Measurements from ENCODE around the gene FAM234B.

The FAM234B gene

GRCh38 chr12:13099844-13100604, 55.8 kb downstream of the FAM234B start:
- no peak for DNase-seq

GRCh38 chr12:13100605-13100881, 56.4 kb downstream of the FAM234B start:
- peak in 1 of 2 experiments; percentile 41 for DNase-seq
- TF ChIP-seq GATA1 (IDR thresholded peaks at IDR 0.05; ENCODE audit: low read depth, low read length) (no peak), POLR2A (IDR thresholded peaks at IDR 0.05; ENCODE audit: low read length) (no peak)

More at GRCh38 chr12:13099844-13100604, 55.8 kb downstream of the FAM234B start:
- TF ChIP-seq GATA1 (IDR thresholded peaks at IDR 0.05; ENCODE audit: low read depth, low read length), result no peak
- no peak for TF ChIP-seq POLR2A (IDR thresholded peaks at IDR 0.05; ENCODE audit: low read length)

GRCh38 chr12:13100882-13101769, 56.9 kb downstream of the FAM234B start:
- TF ChIP-seq GATA1 (IDR thresholded peaks at IDR 0.05; ENCODE audit: low read depth, low read length) (no peak), POLR2A (IDR thresholded peaks at IDR 0.05; ENCODE audit: low read length) (peak; percentile 31)
- peak; percentile 88 to 90 for DNase-seq

GRCh38 chr12:13101821-13102375, 57.7 kb downstream of the FAM234B start:
- peak in 1 of 2 experiments; percentile 22 for DNase-seq
- no peak for TF ChIP-seq GATA1 (IDR thresholded peaks at IDR 0.05; ENCODE audit: low read depth, low read length)
- TF ChIP-seq POLR2A (IDR thresholded peaks at IDR 0.05; ENCODE audit: low read length), result no peak

- no peak for DNase-seq
- TF ChIP-seq POLR2A (IDR thresholded peaks at IDR 0.05; ENCODE audit: low read length), result no peak
- no peak for TF ChIP-seq GATA1 (IDR thresholded peaks at IDR 0.05; ENCODE audit: low read depth, low read length)
Measured at GRCh38 chr12:13102461-13103195, 58.4 kb downstream of the FAM234B start.

DNA sequence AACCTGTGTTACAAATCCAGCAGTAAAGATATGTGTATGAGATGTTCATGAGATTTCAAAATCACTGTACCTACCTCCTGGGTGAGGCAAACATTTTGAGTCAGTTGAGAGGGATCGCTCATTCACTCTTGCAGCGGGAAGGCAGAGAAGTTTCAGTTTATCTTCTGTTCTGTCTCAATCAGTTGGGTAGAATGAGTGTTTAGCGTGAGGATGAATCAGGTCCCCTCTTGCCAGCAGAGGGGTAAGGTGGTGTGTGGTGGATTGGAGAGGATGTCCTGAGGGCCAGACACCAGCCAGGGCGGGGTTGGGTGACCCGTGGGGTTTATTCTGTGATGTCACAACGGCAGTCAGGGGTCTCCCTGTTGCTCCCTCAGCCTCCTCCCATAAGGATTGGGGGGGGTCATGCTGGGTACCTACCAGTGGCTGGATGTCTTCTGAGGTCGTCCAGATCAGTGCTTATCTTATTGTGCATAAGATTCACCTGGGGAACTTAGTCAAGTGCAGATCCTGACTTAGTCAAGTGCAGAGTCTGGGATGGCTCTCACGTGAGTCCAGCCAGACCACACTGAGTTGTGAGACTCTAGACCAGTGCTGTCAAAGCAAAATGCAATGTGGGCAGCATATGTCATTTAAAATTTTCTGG, 59.3 kb downstream of the FAM234B start, which contains the start of gene GSG1:
TSS of gene GSG1 (minus strand) at position 277 of the 643 bp plus-strand sequence. CDS start at position 122, 155 bp downstream.
- DNase-seq, result no peak
- TF ChIP-seq GATA1 (IDR thresholded peaks at IDR 0.05; ENCODE audit: low read depth, low read length) (no peak), POLR2A (IDR thresholded peaks at IDR 0.05; ENCODE audit: low read length) (no peak)

DNA sequence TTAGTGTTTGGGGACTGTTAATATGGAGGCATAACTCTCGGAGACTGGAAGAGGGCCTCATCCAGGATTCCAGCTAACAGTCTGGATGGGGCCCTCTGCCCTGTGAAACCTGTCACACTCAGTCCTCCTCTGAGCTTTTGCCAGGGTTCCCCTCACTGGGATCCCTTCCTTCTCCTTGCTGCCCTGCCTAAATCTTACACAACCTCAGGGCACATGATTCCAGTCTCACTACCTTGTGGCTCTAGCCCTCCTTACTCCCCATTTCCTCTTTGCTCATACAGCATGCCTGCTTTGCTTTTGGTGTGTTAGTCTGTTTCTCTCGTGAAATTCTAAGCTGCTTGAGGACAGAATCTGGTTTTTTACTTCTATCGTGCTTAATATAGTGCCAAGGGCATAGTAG, 60.2 kb downstream of the FAM234B start:
- no peak for DNase-seq
- TF ChIP-seq GATA1 (IDR thresholded peaks at IDR 0.05; ENCODE audit: low read depth, low read length), result no peak

DNA sequence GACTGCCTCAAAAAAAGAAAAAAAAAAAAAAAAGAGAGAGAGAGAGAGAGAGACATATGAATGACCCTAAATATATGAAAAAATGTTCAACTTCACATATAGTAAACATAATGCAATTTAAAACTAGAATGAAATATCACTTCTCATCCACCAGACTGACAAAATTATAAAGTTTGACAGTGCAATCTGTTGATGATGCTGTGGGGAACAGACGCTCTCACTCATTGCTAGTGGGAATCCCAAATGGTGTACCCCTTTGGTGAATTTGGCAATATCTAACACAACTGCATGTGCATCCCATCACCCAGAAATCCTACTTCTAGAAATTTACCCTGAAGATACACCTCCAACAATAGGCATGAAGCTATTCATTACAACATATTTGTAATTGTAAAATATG, 61.6 kb downstream of the FAM234B start:
- no peak for DNase-seq
- TF ChIP-seq GATA1 (IDR thresholded peaks at IDR 0.05; ENCODE audit: low read depth, low read length) (no peak), POLR2A (IDR thresholded peaks at IDR 0.05; ENCODE audit: low read length) (no peak)

DNA sequence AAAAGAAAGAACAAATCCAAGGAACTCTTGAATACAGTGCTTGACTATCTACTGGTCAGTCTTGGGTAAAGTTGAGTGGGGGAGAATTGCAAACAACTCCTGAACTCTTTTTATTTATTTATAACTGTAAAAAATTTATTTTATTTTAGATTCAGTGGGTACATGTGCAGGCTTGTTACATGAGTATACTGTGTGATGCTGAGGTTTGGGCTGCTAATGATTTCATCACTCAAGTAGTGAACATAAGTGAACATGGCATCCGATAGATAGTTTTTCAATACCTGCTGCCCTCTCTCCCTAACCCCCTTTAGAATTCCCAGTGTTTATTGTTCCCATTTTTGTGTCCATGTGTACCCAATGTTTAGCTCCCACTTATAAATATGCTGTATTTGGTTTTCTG, 62.5 kb downstream of the FAM234B start:
- no peak for TF ChIP-seq POLR2A (IDR thresholded peaks at IDR 0.05; ENCODE audit: low read length)
- no peak for TF ChIP-seq GATA1 (IDR thresholded peaks at IDR 0.05; ENCODE audit: low read depth, low read length)
- DNase-seq, result no peak

- no peak for TF ChIP-seq POLR2A (IDR thresholded peaks at IDR 0.05; ENCODE audit: low read length)
- TF ChIP-seq GATA1 (IDR thresholded peaks at IDR 0.05; ENCODE audit: low read depth, low read length), result no peak
Measured at GRCh38 chr12:13112968-13113367, 68.8 kb downstream of the FAM234B start.

GRCh38 chr12:13114251-13115052, 70.3 kb downstream of the FAM234B start:
- no peak for DNase-seq
- TF ChIP-seq GATA1 (IDR thresholded peaks at IDR 0.05; ENCODE audit: low read depth, low read length) (no peak), POLR2A (IDR thresholded peaks at IDR 0.05; ENCODE audit: low read length) (no peak)

More at GRCh38 chr12:13112968-13113367, 68.8 kb downstream of the FAM234B start:
- DNase-seq, result no peak

DNA sequence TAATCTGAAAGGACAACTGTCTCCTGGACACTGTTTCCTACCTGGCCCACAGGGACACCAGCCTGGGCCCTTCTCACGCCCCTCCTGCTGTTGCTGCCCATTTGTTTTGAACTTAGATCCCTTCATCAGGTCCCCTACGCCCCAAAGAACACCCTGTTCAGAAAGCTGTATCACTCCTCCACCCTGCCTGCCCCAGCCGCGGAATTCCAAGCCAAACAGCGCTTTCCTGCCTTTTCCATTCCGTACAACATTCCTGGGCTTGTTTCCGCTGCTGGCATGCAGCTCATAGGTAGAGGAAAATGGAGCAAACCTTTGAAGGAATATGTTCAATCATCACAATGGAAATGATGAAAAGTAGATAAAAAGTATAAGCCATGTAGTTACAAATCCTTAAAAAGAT, 72.1 kb downstream of the FAM234B start:
- no peak for DNase-seq
- no peak for TF ChIP-seq GATA1 (IDR thresholded peaks at IDR 0.05; ENCODE audit: low read depth, low read length)
- no peak for TF ChIP-seq POLR2A (IDR thresholded peaks at IDR 0.05; ENCODE audit: low read length)
